ENCODE data around the gene EEA1. TPM values are rescaled to one million over a fixed set of nuclear protein-coding genes. Genes with fewer than 3 reads are reported as not detected.

The EEA1 gene
- total and polyA plus RNA-seq, 2 of the 8 experiments (the other 6 are each of a cell fraction or from before 2014, with no cell fraction given) = 1.0 to 18.8 TPM

DNA sequence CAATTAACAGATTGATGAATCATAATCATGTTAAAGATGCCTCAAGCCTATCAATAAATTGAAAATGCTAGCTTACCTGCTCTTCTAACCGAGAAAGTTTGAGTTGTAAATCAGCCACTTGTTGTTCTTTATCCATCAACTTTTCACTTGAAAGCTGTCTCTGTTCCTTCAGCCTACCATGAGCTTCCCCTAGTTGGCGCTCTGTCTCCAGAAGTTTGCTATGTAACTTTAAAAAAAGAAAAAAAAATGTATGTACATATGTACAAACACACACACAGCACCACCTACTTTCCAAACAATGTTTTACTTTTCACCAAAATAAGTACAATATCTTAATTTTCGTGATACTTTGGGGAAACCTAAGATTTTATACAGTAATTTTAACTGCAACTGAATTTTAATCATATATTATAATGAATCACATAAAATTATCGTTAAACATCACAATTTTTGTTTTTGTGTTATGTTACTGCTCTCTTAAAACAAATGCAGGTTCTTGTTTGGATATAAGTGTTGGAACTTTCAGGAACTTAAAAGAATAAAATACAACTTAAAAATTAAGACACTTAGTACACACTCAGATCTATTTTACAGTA lies 101.2 kb downstream of the EEA1 start:
- H3K36me3 ChIP-seq (ENCODE audit: control insufficient read depth in 2 of 4, insufficient read depth in 4 of 4, low read length in 3 of 4) = peaks cover 0 to 2% (median 0%) of the 10 kb centered on the region in 4 experiments; a peak in 1 of 8 replicates
- DNase-seq (ENCODE audit: low read depth in 1 of 2, low spot score in 2 of 2) = no peak
- TF ChIP-seq RNF2 (IDR thresholded peaks at IDR 0.05; ENCODE audit: borderline replicate concordance, low read depth, low read length, missing control alignments, poor library complexity, severe bottlenecking) (no peak), SAP30 (IDR thresholded peaks at IDR 0.05; ENCODE audit: insufficient read depth, insufficient replicate concordance, low read length) (no peak), RBBP5 (IDR thresholded peaks at IDR 0.05; ENCODE audit: borderline replicate concordance, low read depth, low read length) (no peak), GABPA (IDR thresholded peaks at IDR 0.05; ENCODE audit: borderline replicate concordance, insufficient read depth, low read length) (no peak), CREB1 (IDR thresholded peaks at IDR 0.05) (no peak), RAD21 (IDR thresholded peaks at IDR 0.05 in 1 of 2, conservative IDR thresholded peaks at IDR 0.05 in 1 of 2; ENCODE audit: low read depth in 2 of 2, low read length in 2 of 2) (peak; percentile 62 to 67), POLR2A (IDR thresholded peaks at IDR 0.05; ENCODE audit: control extremely low read depth in 1 of 2, low read depth in 2 of 2, low read length in 2 of 2) (no peak), SP1 (IDR thresholded peaks at IDR 0.05; ENCODE audit: low read depth, low read length) (no peak), BCL11A (IDR thresholded peaks at IDR 0.05; ENCODE audit: low read depth in 2 of 2, low read length in 2 of 2) (no peak)
- TF ChIP-seq, protein P1, sequence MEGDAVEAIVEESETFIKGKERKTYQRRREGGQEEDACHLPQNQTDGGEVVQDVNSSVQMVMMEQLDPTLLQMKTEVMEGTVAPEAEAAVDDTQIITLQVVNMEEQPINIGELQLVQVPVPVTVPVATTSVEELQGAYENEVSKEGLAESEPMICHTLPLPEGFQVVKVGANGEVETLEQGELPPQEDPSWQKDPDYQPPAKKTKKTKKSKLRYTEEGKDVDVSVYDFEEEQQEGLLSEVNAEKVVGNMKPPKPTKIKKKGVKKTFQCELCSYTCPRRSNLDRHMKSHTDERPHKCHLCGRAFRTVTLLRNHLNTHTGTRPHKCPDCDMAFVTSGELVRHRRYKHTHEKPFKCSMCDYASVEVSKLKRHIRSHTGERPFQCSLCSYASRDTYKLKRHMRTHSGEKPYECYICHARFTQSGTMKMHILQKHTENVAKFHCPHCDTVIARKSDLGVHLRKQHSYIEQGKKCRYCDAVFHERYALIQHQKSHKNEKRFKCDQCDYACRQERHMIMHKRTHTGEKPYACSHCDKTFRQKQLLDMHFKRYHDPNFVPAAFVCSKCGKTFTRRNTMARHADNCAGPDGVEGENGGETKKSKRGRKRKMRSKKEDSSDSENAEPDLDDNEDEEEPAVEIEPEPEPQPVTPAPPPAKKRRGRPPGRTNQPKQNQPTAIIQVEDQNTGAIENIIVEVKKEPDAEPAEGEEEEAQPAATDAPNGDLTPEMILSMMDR (IDR thresholded peaks at IDR 0.05; ENCODE audit: control extremely low read depth in 1 of 3, insufficient read depth in 1 of 3, low read depth in 1 of 3, low read length in 3 of 3) = peak in 2 of 3 experiments; percentile 43 to 71; a peak in 2 of 4 replicates

More for the DNA sequence above, 101.2 kb downstream of the EEA1 start:
- H3K4ac ChIP-seq (replicated peaks; ENCODE audit: insufficient read length, low read depth, low read length) = no peak overlapping the region
- no peaks in the 10 kb centered on the region for H3K4me1 ChIP-seq (replicated peaks in 1 of 4; ENCODE audit: control insufficient read depth in 3 of 4, insufficient read depth in 4 of 4, low read length in 3 of 4)
- H3K23ac ChIP-seq (ENCODE audit: insufficient read length) = no peak overlapping the region
- H3K79me1 ChIP-seq (ENCODE audit: low read depth, low read length) = no peaks in the 10 kb centered on the region
- WGBS, 2 experiments (ENCODE audit: extremely low coverage in 1 of 2, insufficient coverage in 1 of 2, insufficient read length in 1 of 2, insufficient replicate concordance in 2 of 2, low coverage in 1 of 2, low lambda C conversion rate in 2 of 2, missing lambda C conversion rate in 1 of 2) = 52% methylated on average over 4 of the region's 4 CpGs; no CpG with 5 or more reads in 1 of the 2 experiments
- H3K56ac ChIP-seq (replicated peaks; ENCODE audit: insufficient read length, low read depth, low read length) = no peak overlapping the region
- no peak overlapping the region for H4K5ac ChIP-seq (ENCODE audit: insufficient read length, low read depth, low read length)
- ChIA-PET POLR2A (ENCODE audit: partially characterized antibody) (no interaction called here), CTCF (ENCODE audit: partially characterized antibody) (interaction anchor here (0.6 to 1.4 kb wide), 21 partner anchors 10 to 1112 kb away, joined by 3 to 9 read pairs (median 4); no protein-coding TSS in a partner anchor)
- H3K23me2 ChIP-seq (ENCODE audit: low read depth, low read length) = no peaks in the 10 kb centered on the region
- no peak overlapping the region for H2AK5ac ChIP-seq (ENCODE audit: low read depth, low read length)
- peak; percentile 58 for FAIRE-seq
- no peak overlapping the region for H3K4me2 ChIP-seq (ENCODE audit: insufficient read depth in 1 of 2, low read depth in 2 of 2, low read length in 2 of 2)
- H3K14ac ChIP-seq (ENCODE audit: insufficient read length) = no peak overlapping the region
- H4K8ac ChIP-seq (ENCODE audit: extremely low read depth, insufficient read depth, low read length) = no peak overlapping the region
- no peak overlapping the region for H4K91ac ChIP-seq (replicated peaks; ENCODE audit: insufficient read length, low read length)
- H3K27me3 ChIP-seq (replicated peaks in 1 of 4; ENCODE audit: control insufficient read depth in 3 of 4, extremely low read depth in 1 of 4, insufficient read depth in 3 of 4, low read length in 3 of 4) = no peaks in the 10 kb centered on the region
- H4K20me1 ChIP-seq (replicated peaks in 1 of 2; ENCODE audit: control insufficient read depth in 1 of 2, insufficient read depth in 2 of 2, low read length in 2 of 2) = no peaks in the 10 kb centered on the region
- H3K9me3 ChIP-seq (ENCODE audit: insufficient read depth in 2 of 2, low read depth in 1 of 2, low read length in 1 of 2) = no peaks in the 10 kb centered on the region
- no peak overlapping the region for H3K4me3 ChIP-seq (ENCODE audit: extremely low read depth in 1 of 4, insufficient read depth in 2 of 4, low read depth in 3 of 4, low read length in 4 of 4)
- H2BK20ac ChIP-seq (ENCODE audit: low read length) = no peak overlapping the region
- H2AFZ ChIP-seq (ENCODE audit: low read length) = no peak overlapping the region
- no peak overlapping the region for H2BK120ac ChIP-seq (replicated peaks; ENCODE audit: low read depth, low read length)
- no peak overlapping the region for H2BK5ac ChIP-seq (ENCODE audit: low read depth, low read length)
- H3K9ac ChIP-seq (replicated peaks in 1 of 4; ENCODE audit: extremely low read depth in 1 of 4, low read depth in 3 of 4, low read length in 3 of 4) = no peak overlapping the region
- no peak overlapping the region for H2BK15ac ChIP-seq (ENCODE audit: low read length)
- H3K18ac ChIP-seq (ENCODE audit: extremely low read depth, low read length) = no peak overlapping the region
- no peak overlapping the region for H2BK12ac ChIP-seq (ENCODE audit: low read depth, low read length)
- no peak overlapping the region for H3K27ac ChIP-seq (ENCODE audit: low read depth, low read length)
- no peaks in the 10 kb centered on the region for H3K79me2 ChIP-seq (ENCODE audit: control insufficient read depth in 1 of 2, insufficient read depth in 2 of 2, low read length in 2 of 2)

All from H1 (cell line).